Glutamatergic neuron (in vitro differentiated cells): ENCODE results near the gene ARL15. TPM values are rescaled to one million over a fixed set of nuclear protein-coding genes. Genes with fewer than 3 reads are reported as not detected.
A peak's percentile ranks its signal among the peaks of the same experiment; 100 is the strongest.

Source experiments
- DNase-seq: peaks from one replicate; pipeline ENCODE4 v3.0.0; 2022
- H3K27ac Mint-ChIP-seq: one replicate; pipeline ENCODE4 v1.8.0; 2020; ENCODE audit warnings: mild to moderate bottlenecking, mixed read lengths, inconsistent platforms; ENCODE audit not compliant: unreplicated experiment
- H3K27me3 Mint-ChIP-seq: one replicate; pipeline ENCODE4 v1.8.0; 2020; ENCODE audit warnings: mild to moderate bottlenecking, moderate library complexity, mixed read lengths, inconsistent platforms; ENCODE audit not compliant: unreplicated experiment
- H3K36me3 Mint-ChIP-seq: one replicate; pipeline ENCODE4 v1.8.0; 2020; ENCODE audit warnings: mild to moderate bottlenecking, mixed read lengths, inconsistent platforms; ENCODE audit not compliant: unreplicated experiment
- H3K4me1 Mint-ChIP-seq: one replicate; pipeline ENCODE4 v1.8.0; 2020; ENCODE audit warnings: mild to moderate bottlenecking, low read depth, mixed read lengths, inconsistent platforms; ENCODE audit not compliant: unreplicated experiment
- H3K4me3 Mint-ChIP-seq: one replicate; pipeline ENCODE4 v1.8.0; 2020; ENCODE audit warnings: mild to moderate bottlenecking, mixed read lengths, inconsistent platforms; ENCODE audit not compliant: unreplicated experiment
- H3K9me3 Mint-ChIP-seq: one replicate; pipeline ENCODE4 v1.8.0; 2020; ENCODE audit warnings: mild to moderate bottlenecking, moderate library complexity, mixed read lengths, inconsistent platforms; ENCODE audit not compliant: unreplicated experiment
- total RNA-seq: library from RNA; stranded (reverse); fragmentation: NEBNext Ultra II Directional; extraction: Animal tissue kit (Norgen Biotek cat#: 25700); gene quantifications from one replicate; pipeline ENCODE4 v1.2.1, GENCODE V29; 2021; ENCODE audit not compliant: unreplicated experiment
- TF ChIP-seq, protein P1 (sequence below): fragments of 200-600 bp; sonication (generic); IDR thresholded peaks from one replicate; pipeline ENCODE4 v1.5.0; 2021; ENCODE audit not compliant: partially characterized antibody, unreplicated experiment

ARL15 gene
- total RNA-seq, 1 donor from 2014 or later = 37.4 TPM

DNA sequence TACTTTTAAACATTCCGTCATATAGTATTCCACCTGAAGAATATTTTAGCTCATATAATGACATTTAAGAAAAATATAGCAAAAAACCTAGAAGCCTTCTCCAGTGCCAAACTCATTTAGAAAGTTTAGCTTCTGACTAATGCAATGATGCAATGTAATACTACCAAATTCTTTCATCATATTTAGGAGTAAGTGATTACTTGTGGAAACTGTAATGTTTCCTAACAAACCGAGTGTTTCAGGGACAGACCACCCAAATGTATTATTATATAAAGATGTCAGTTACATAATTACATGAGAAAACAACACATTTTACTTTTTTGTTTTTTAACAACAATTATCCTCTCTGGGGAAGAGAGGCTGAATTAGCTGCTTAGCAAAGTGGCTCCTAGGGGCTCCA, 316.2 kb downstream of the ARL15 start:
- Mint-ChIP-seq H3K36me3 (no peaks in the 10 kb centered on the region), H3K27me3 (peaks cover 2% of the 10 kb centered on the region), H3K27ac (no peak overlapping the region), H3K4me1 (peaks cover 4% of the 10 kb centered on the region), H3K9me3 (peaks cover 2% of the 10 kb centered on the region), H3K4me3 (no peak overlapping the region)
- TF ChIP-seq, protein P1, sequence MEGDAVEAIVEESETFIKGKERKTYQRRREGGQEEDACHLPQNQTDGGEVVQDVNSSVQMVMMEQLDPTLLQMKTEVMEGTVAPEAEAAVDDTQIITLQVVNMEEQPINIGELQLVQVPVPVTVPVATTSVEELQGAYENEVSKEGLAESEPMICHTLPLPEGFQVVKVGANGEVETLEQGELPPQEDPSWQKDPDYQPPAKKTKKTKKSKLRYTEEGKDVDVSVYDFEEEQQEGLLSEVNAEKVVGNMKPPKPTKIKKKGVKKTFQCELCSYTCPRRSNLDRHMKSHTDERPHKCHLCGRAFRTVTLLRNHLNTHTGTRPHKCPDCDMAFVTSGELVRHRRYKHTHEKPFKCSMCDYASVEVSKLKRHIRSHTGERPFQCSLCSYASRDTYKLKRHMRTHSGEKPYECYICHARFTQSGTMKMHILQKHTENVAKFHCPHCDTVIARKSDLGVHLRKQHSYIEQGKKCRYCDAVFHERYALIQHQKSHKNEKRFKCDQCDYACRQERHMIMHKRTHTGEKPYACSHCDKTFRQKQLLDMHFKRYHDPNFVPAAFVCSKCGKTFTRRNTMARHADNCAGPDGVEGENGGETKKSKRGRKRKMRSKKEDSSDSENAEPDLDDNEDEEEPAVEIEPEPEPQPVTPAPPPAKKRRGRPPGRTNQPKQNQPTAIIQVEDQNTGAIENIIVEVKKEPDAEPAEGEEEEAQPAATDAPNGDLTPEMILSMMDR = no peak
- DNase-seq = no peak

DNA sequence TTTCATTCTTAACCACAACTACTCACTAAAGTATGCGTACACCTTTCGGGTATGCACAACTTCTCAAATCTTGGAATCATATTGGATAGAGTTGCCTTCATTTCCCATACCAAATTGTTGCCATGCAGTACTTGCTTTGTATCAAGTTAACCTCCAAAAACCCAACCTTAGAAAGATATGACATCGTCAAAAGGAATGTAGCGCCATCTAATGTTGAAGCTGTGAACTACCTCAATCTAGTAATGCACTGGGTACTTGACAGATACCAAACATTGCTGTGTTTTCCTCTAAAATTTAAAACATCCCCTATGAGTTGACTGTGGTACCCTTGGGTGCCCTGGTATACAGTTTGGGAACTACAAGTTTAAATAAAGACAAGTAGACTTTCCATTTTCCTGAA, 318.4 kb downstream of the ARL15 start:
- Mint-ChIP-seq H3K27me3 (peaks cover 2% of the 10 kb centered on the region), H3K9me3 (no peaks in the 10 kb centered on the region), H3K4me3 (no peak overlapping the region), H3K36me3 (no peaks in the 10 kb centered on the region), H3K4me1 (peaks cover 4% of the 10 kb centered on the region), H3K27ac (no peak overlapping the region)
- TF ChIP-seq, protein P1 = peak; percentile 49
- no peak for DNase-seq

DNA sequence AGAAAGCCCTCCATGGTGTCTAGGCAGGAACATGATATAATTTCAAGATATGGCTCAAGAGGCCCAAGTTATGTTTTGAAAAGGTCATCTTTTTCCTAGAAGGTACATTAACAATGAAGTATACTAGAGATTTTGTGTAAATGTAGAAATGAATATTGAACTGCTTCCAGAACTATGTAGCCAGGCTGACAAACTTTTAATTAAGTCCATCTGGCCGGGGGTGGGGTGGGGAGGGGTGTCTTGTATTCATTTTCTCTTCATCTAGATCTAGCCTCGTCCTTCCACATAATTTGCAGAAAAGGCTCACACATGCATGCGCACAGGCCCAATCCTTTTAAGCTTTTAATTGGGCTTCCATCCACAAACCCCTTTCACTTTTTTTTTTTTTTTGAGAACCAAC, 323.3 kb downstream of the ARL15 start:
- TF ChIP-seq, protein P1 = no peak
- DNase-seq = no peak
- H3K4me1 Mint-ChIP-seq = no peaks in the 10 kb centered on the region
- no peak overlapping the region for H3K4me3 Mint-ChIP-seq
- no peaks in the 10 kb centered on the region for H3K36me3 Mint-ChIP-seq
- H3K27ac Mint-ChIP-seq = no peak overlapping the region
- no peaks in the 10 kb centered on the region for H3K9me3 Mint-ChIP-seq
- H3K27me3 Mint-ChIP-seq = no peaks in the 10 kb centered on the region

DNA sequence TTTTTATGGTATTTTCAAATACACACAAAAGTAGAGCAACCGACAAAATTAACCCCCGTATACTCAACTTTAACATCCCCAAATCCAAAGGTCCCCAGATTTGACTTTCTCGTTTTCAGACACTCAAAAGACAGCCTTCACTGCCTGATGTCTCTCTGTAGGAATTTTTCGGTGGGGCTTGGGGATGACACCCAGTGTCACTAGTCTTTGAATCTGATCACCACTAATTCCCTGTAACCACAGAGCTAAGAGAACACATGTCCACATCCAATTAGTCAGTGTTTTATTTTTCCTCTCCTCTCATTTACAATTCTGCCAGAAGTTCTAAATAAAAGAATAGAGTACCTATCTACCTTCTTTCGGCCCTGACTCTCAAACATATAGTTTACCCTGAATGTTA, 324.6 kb downstream of the ARL15 start:
- H3K4me3 Mint-ChIP-seq = no peak overlapping the region
- H3K36me3 Mint-ChIP-seq = no peaks in the 10 kb centered on the region
- H3K27me3 Mint-ChIP-seq = no peaks in the 10 kb centered on the region
- no peaks in the 10 kb centered on the region for H3K4me1 Mint-ChIP-seq
- H3K27ac Mint-ChIP-seq = no peak overlapping the region
- TF ChIP-seq, protein P1 = no peak
- no peaks in the 10 kb centered on the region for H3K9me3 Mint-ChIP-seq
- no peak for DNase-seq

DNA sequence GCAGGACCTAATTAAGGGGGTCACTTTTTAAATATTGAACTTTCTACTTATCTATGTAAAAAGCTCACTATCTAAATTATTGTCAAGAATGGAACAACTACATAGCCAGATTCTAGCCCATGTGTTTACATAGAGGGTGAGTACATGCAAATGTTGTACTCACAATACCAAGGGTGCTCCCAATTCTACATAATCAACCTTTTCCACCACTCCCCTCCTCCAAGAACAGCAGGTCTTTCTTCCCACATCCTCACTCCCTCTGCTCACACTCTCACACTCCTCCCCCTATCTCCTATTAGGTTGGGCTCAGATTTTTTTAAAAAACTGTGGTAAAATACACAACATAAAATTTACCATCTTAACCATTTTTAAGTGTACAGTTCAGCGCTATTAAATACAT, 325.4 kb downstream of the ARL15 start:
- H3K4me1 Mint-ChIP-seq = no peaks in the 10 kb centered on the region
- peak overlapping the region; percentile 31 for H3K4me3 Mint-ChIP-seq
- no peak overlapping the region for H3K27ac Mint-ChIP-seq
- H3K36me3 Mint-ChIP-seq = peaks cover 3% of the 10 kb centered on the region
- no peaks in the 10 kb centered on the region for H3K9me3 Mint-ChIP-seq
- H3K27me3 Mint-ChIP-seq = no peaks in the 10 kb centered on the region
- DNase-seq = no peak
- TF ChIP-seq, protein P1 = no peak
